Endothelial cell of umbilical vein (primary cell): ENCODE measurements around the gene HAND1. TPM values are rescaled to one million over a fixed set of nuclear protein-coding genes. Genes with fewer than 3 reads are reported as not detected.

Source experiments
- BruUV-seq: library from RNA; stranded (reverse); fragments of 400-500 nt; replicated peaks from 2 replicates; lab custom pipeline; 2021; lab: Mats Ljungman, UMichigan
- CTCF ChIA-PET: fragments of 300-600, 350-600 bp; sonication (Branson Sonifier 250); formaldehyde crosslinking; loops from one replicate; lab custom pipeline; 2021; ENCODE audit warnings: antibody characterized with exemption, inconsistent platforms; lab: Charles Lee
- POLR2A ChIA-PET: fragments of 300-600, 350-600 bp; sonication (Branson Sonifier 250); formaldehyde crosslinking; loops from one replicate; lab custom pipeline; 2021; ENCODE audit warnings: antibody characterized with exemption, inconsistent platforms; lab: Charles Lee
- DNase-seq: peaks from one replicate; pipeline ENCODE4 v3.0.0-alpha.2; 2011; ENCODE audit warnings: low read depth, low spot score
- FAIRE-seq: peaks from 2 replicates; lab custom pipeline; 2011; peaks lifted over from hg19 to GRCh38; lab: Jason Lieb, UNC
- H2AFZ ChIP-seq: 2 replicates; pipeline ENCODE4 v1.6.0; 2012; ENCODE audit warnings: low read depth, low read length, control low read depth, inconsistent platforms
- H3K27ac ChIP-seq: 2 replicates; pipeline ENCODE4 v1.5.1; 2011; ENCODE audit warnings: low read depth, mild to moderate bottlenecking, control low read depth, low read length, moderate library complexity; ENCODE audit not compliant: insufficient read depth
- H3K27me3 ChIP-seq, 2 experiments: 2 replicates each; pipeline versions ENCODE4 v1.6.0 to v1.6.1; 2011; ENCODE audit warnings: low read length in 2 of 2, mixed read lengths in 1 of 2; ENCODE audit not compliant: control insufficient read depth in 2 of 2, insufficient read depth in 2 of 2
- H3K36me3 ChIP-seq, 2 experiments: 2 replicates in 1 of 2; 3 replicates in 1 of 2; pipeline ENCODE4 v1.5.1; 2011; ENCODE audit warnings: low read length in 2 of 2, mild to moderate bottlenecking in 1 of 2, moderate library complexity in 1 of 2; ENCODE audit not compliant: control insufficient read depth in 2 of 2, insufficient read depth in 2 of 2; ENCODE audit errors: extremely low read depth in 1 of 2
- H3K4me1 ChIP-seq: 3 replicates; pipeline ENCODE4 v1.5.1; 2011; ENCODE audit warnings: mild to moderate bottlenecking, low read length; ENCODE audit not compliant: control insufficient read depth, insufficient read depth; ENCODE audit errors: extremely low read depth
- H3K4me2 ChIP-seq: 2 replicates; pipeline ENCODE4 v1.6.1; 2011; ENCODE audit warnings: low read length, control low read depth, mixed read lengths; ENCODE audit not compliant: insufficient read depth
- H3K4me3 ChIP-seq, 3 experiments: fragments of 200-600 bp in 1 of 3; sonication (generic), shearing (Covaris generic) in 1 of 3; replicated peaks in 1 of 3; 2 replicates each; pipeline ENCODE4 v1.5.1; 2011 to 2016; ENCODE audit warnings: control low read depth in 3 of 3, low read length in 3 of 3, mild to moderate bottlenecking in 2 of 3, inconsistent platforms in 1 of 3, low read depth in 1 of 3, moderate library complexity in 1 of 3; ENCODE audit not compliant: insufficient read depth in 1 of 3
- H3K79me2 ChIP-seq: 2 replicates; pipeline ENCODE4 v1.6.0; 2012; ENCODE audit warnings: low read length, inconsistent platforms; ENCODE audit not compliant: control insufficient read depth, insufficient read depth
- H3K9ac ChIP-seq: replicated peaks from 2 replicates; pipeline ENCODE3; 2011; ENCODE audit warnings: low read length, control low read depth; ENCODE audit not compliant: insufficient read depth; ENCODE audit errors: extremely low read depth
- H3K9me1 ChIP-seq: replicated peaks from 3 replicates; pipeline ENCODE4 v1.6.0; 2011; ENCODE audit warnings: mild to moderate bottlenecking, low read length; ENCODE audit not compliant: control insufficient read depth, insufficient read depth; ENCODE audit errors: extremely low read depth
- H3K9me3 ChIP-seq: replicated peaks from 2 replicates; pipeline ENCODE4 v1.5.1; 2012; ENCODE audit warnings: low read length, inconsistent platforms; ENCODE audit not compliant: control insufficient read depth, insufficient read depth
- H4K20me1 ChIP-seq: replicated peaks from 2 replicates; pipeline ENCODE3; 2011; ENCODE audit warnings: mild to moderate bottlenecking, low read length; ENCODE audit not compliant: control insufficient read depth, insufficient read depth; ENCODE audit errors: extremely low read depth
- EZH2 ChIP-seq: IDR thresholded peaks from 2 replicates; pipeline ENCODE4 v1.6.1; 2012; ENCODE audit warnings: borderline replicate concordance, low read depth, mild to moderate bottlenecking, moderate library complexity, low read length, inconsistent platforms; ENCODE audit not compliant: severe bottlenecking
- FOS ChIP-seq: IDR thresholded peaks from 2 replicates; pipeline ENCODE4 v1.6.1; 2011; ENCODE audit warnings: mild to moderate bottlenecking, low read length, moderate library complexity, borderline replicate concordance; ENCODE audit not compliant: insufficient read depth
- GATA2 ChIP-seq: IDR thresholded peaks from 2 replicates; pipeline ENCODE4 v1.7.0; 2011; ENCODE audit warnings: low read depth, mild to moderate bottlenecking, moderate library complexity, mixed read lengths, low read length; ENCODE audit not compliant: insufficient read length, insufficient read depth
- JUN ChIP-seq: IDR thresholded peaks from 2 replicates; pipeline ENCODE4 v1.6.1; 2011; ENCODE audit warnings: borderline replicate concordance, low read depth; ENCODE audit not compliant: insufficient read length, insufficient read depth
- MAX ChIP-seq: IDR thresholded peaks from 2 replicates; pipeline ENCODE4 v1.6.1; 2011; ENCODE audit not compliant: insufficient read depth, insufficient read length
- MYC ChIP-seq: IDR thresholded peaks from one replicate; pipeline ENCODE4 v1.6.1; 2011; ENCODE audit warnings: mild to moderate bottlenecking, low read depth, low read length
- POLR2A ChIP-seq: IDR thresholded peaks from 2 replicates; pipeline ENCODE4 v1.6.1; 2012; ENCODE audit warnings: low read depth, mild to moderate bottlenecking, control low read depth, low read length
- POLR2AphosphoS5 ChIP-seq: IDR thresholded peaks from 2 replicates; pipeline ENCODE4 v1.6.1; 2012; ENCODE audit warnings: low read depth, mild to moderate bottlenecking, control low read depth, low read length, moderate library complexity; ENCODE audit not compliant: insufficient read depth
- dilution Hi-C: fragments of 300-500 bp; cut with MboI; formaldehyde crosslinking; loops from one replicate; pipeline ENCODE4 v1.15.0; 2019; ENCODE audit warnings: low sequenced_read_pairs; ENCODE audit not compliant: extremely low pct_ligation_motif_present
- intact Hi-C: fragments of 100-400 bp; cut with micrococcal nuclease; formaldehyde crosslinking; loops from one replicate; pipeline ENCODE4 v1.10.0; 2022
- polyA plus RNA-seq, 4 experiments: library from polyadenylated mRNA; depleted of rRNA in 3 of 4; stranded (reverse) in 3 of 4; unstranded in 1 of 4; fragments of >200 nt; gene quantifications; 2 replicates each; pipeline versions ENCODE4 v1.2.1 to v1.2.3, GENCODE V29; 2011 to 2012; ENCODE audit warnings: missing spikeins in 1 of 4
- total RNA-seq: library from RNA; stranded (reverse); gene quantifications from 2 replicates; pipeline ENCODE4 v1.2.3, GENCODE V29; 2021
- TF ChIP-seq, protein P1 (sequence below), 2 donors: IDR thresholded peaks; 1 replicate in 1 of 2; 2 replicates in 1 of 2; pipeline ENCODE4 v1.5.1; 2011; ENCODE audit warnings: low read length in 2 of 2, mild to moderate bottlenecking in 2 of 2, moderate library complexity in 2 of 2, control low read depth in 1 of 2, inconsistent platforms in 1 of 2, low read depth in 1 of 2; ENCODE audit not compliant: insufficient read depth in 1 of 2; ENCODE audit errors: extremely low read depth in 1 of 2

HAND1 gene
- total and polyA plus RNA-seq, 2 donors (not counting 3 experiments of a cell fraction or from before 2014, with no cell fraction given), result not detected

DNA sequence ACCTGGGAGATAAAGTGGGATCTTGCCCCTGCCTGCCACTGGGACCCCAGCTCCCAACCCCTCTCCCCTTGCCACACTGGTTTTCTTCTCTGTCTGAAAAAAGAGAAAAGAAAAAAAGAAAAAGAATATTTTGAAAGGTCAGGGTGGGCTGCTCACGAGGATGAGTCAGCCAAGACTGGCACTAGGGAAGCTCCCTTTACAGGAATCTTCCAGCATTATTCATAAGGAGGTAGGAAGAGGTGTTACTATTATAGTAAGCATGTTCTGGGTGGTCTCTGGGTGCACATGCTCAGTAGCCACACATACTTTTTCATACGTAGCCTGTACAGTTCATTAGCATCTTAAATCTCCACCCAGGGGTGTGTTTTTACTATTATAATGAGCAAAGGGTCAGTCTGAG is 46.8 kb upstream of the HAND1 start:
- POLR2A ChIA-PET, result no interaction called here
- intact Hi-C loops, result no loop called here

More for the DNA sequence above, 46.8 kb upstream of the HAND1 start:
- Histone ChIP-seq H3K4me3 (no peak overlapping the region), H2AFZ (no peak overlapping the region), H3K27ac (no peak overlapping the region), H3K27me3 (peaks cover 4 to 7% of the 10 kb centered on the region in 2 experiments), H3K36me3 (no peaks in the 10 kb centered on the region), H3K79me2 (no peaks in the 10 kb centered on the region), H3K4me2 (no peak overlapping the region), H4K20me1 (no peaks in the 10 kb centered on the region), H3K9me1 (no peaks in the 10 kb centered on the region), H3K4me1 (no peaks in the 10 kb centered on the region), H3K9ac (no peak overlapping the region), H3K9me3 (no peaks in the 10 kb centered on the region)
- dilution Hi-C loops, result no loop called here
- TF ChIP-seq, protein P1, sequence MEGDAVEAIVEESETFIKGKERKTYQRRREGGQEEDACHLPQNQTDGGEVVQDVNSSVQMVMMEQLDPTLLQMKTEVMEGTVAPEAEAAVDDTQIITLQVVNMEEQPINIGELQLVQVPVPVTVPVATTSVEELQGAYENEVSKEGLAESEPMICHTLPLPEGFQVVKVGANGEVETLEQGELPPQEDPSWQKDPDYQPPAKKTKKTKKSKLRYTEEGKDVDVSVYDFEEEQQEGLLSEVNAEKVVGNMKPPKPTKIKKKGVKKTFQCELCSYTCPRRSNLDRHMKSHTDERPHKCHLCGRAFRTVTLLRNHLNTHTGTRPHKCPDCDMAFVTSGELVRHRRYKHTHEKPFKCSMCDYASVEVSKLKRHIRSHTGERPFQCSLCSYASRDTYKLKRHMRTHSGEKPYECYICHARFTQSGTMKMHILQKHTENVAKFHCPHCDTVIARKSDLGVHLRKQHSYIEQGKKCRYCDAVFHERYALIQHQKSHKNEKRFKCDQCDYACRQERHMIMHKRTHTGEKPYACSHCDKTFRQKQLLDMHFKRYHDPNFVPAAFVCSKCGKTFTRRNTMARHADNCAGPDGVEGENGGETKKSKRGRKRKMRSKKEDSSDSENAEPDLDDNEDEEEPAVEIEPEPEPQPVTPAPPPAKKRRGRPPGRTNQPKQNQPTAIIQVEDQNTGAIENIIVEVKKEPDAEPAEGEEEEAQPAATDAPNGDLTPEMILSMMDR (IDR thresholded peaks at IDR 0.05; ENCODE audit: extremely low read depth in 1 of 2, insufficient read depth in 1 of 2, low read depth in 1 of 2, low read length in 2 of 2), result no peak
- no peak for TF ChIP-seq MYC
- no peak for TF ChIP-seq EZH2
- TF ChIP-seq MAX, result no peak
- no peak for TF ChIP-seq POLR2AphosphoS5
- no peak for TF ChIP-seq FOS
- TF ChIP-seq POLR2A, result no peak
- TF ChIP-seq JUN, result no peak
- no peak for TF ChIP-seq GATA2
- DNase-seq, result no peak
- CTCF ChIA-PET, result interaction anchor here (1.2 kb wide), 1 partner anchor 14 kb away, joined by 3 read pairs; no protein-coding TSS in a partner anchor
- no TSS peak for BruUV-seq
- no peak for FAIRE-seq
